Metanephros (tissue), 1 donor: ENCODE data around the gene GDI2. TPM values are rescaled to one million over a fixed set of nuclear protein-coding genes. Genes with fewer than 3 reads are reported as not detected.

Source experiments
- total RNA-seq: library from RNA; depleted of rRNA; stranded (reverse); fragments of >200 nt; gene quantifications from one replicate; pipeline ENCODE4 v1.2.3, GENCODE V29; 2014

Gene GDI2
- 212 TPM for total RNA-seq

DNA sequence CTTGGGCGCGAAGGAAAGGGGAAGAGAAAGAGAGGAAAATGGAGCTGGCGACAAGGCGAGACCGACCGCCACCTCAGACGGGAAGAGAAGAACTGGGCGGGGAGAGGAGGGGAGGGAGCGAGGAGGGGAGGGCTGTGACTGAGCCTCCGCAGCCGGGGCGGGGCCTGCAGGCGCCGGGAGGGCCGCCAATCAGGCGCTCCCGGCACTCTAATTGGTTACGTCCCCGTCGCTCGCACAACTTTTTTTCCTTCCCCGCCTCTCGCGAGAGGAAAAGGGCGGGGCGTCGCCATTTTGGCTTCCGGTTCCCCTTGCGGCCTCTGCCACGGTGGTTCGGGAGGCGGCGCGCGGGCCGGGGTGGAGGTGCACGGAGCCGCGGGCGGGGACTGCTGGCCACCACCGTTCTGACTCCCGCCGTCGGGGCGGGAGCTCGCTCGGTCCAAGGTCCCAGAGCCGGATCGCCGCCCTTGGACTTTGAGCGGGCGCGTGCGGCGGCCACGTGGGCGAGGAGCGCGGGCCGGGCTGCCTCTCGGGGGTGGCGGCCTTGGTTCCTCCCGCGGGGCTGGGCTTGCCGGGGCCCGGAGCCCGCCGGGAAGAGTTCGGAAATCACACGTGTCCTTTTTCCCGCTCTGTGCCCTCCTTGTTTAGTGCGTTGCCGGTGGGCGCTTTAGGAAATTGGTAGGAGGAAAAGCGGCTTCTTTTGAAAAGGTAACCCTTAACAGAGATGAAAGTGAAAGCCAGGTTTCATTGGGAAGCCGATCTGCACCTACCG lies at the start of gene GDI2:
TSS of gene GDI2 (minus strand) at position 94 of the 769 bp plus-strand sequence. CDS start 176 bp downstream, outside the sequence.

Other genes with a start within 250 kb of the GDI2 start
- 12.8 TPM for gene ASB13, start 146.8 kb downstream of the GDI2 start, total RNA-seq
- gene TASOR2, start 128.6 kb downstream of the GDI2 start, total RNA-seq = 54.5 TPM
- gene ANKRD16, start 76.5 kb upstream of the GDI2 start, total RNA-seq = 16.5 TPM
- gene FBH1, start 76.8 kb upstream of the GDI2 start, total RNA-seq = 71.3 TPM
- 3.7 TPM for gene IL15RA, start 164.1 kb upstream of the GDI2 start, total RNA-seq
- 1.5 TPM for gene IL2RA, start 248.9 kb upstream of the GDI2 start, total RNA-seq